NCI-H2171 (cell line): ENCODE data around the gene CRYBG1.

ENCODE experiments used
- DNase-seq: peaks from one replicate; lab custom pipeline; 2025; lab: John Stamatoyannopoulos, UW

CRYBG1 gene

DNA sequence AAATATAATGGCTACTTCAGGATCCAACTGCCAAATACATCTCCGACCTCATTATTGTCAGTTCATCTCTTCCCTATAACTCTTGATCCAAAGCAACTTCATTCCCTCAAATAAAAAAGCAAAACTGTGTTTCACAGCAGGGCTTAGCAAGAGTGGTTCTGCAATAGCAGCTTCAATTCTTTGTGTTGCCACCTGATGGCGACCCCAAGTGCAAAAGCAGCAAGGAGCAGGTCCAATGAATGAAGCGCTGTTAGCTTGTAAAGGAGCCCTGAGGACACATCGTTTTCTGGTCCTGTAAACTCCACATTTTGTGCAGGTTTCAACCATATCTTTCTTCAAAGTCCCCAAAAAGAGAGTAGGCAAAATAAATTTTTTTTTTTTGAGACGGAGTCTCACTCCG lies 249.2 kb downstream of the CRYBG1 start:
- DNase-seq: peak; percentile 6

DNA sequence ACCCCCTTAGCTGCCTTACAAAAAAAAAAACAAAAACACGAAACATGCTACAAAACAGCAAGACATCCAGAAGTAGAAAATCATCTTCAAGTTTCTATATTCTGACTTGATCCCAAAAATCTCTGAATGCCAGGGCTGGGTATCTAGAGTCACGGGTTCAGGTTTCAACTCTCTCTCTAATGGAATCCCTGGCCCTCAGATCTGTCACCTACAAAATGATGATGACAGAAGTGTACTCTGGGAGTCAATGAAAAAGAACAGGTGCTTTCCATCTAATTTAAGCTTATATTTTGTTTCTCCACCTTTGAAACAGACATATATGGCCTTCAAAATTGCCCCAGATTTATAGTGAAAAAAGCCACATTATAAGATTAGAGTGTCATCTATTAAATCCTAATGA lies 250.5 kb downstream of the CRYBG1 start:
- no peak for DNase-seq

DNA sequence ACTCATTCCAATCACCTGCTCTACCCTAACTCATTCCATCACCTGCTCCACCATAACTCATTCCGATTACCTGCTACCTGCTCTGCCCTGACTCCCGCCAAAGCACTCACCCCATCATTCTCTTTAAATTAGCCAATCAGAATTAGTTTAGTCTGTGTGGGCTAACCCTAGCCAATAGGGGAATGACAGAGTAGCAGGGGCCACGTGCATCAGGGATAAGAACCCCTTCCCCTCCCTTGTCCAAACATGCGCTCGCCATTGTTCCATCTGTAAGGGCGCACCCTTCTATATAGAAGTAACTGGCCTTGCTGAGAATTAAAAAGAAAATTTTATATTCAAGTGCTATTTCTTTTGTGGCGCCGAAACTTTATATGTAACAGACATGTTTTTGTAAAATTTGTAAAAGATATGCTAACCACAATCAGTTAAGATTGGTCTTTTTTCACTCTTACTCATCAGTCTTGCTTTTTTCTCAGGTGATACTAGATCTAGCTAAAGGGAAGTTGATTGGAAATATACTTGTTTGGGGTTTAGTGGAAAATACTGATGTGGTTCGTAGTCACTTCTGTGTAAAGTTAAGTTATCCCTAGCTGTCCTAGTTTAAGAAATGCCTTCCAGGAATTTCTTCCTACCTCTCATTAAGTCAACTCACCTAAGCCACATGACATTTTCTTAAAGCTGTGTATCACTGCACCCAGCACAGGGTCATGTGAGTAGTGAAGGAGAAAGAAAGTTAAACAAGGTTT lies 252.3 kb downstream of the CRYBG1 start:
- DNase-seq: no peak

DNA sequence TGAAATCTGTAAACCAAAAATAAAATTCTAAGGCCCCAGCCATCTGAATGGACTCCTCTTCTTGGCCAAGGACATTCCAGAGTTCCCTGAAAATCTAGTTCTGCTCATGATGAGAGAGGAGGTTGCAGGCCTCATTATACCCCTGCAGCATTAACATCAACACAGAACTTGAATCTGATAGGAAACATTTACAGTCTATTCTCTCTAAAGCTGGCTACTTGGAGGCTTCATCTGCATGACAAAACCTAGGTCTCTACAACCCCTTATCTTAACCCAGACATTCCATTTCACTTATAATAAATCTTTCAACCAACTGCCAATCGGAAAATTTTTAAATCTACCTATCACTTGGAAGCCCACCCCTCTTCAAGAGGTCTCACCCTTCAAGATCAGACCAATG lies 253.1 kb downstream of the CRYBG1 start:
- DNase-seq: no peak

DNA sequence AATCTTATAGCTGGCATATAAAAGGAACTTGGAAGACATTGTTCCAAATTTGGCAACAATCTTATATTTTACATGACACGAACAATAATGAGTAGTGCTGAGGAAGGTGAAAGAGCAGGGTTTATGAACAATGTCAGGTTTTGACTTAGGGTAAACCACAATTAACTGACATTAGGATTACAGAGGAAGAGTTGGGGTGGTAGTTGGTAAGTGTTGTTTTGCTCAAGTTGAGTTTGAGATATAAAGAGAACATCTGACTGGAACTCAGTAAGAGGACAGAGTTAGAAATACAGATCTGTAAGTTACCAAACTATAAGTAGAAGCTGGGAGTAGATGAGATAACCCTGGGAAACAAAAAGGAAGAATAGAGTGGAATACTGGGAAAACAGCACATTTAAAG lies 253.6 kb downstream of the CRYBG1 start:
- DNase-seq: no peak

DNA sequence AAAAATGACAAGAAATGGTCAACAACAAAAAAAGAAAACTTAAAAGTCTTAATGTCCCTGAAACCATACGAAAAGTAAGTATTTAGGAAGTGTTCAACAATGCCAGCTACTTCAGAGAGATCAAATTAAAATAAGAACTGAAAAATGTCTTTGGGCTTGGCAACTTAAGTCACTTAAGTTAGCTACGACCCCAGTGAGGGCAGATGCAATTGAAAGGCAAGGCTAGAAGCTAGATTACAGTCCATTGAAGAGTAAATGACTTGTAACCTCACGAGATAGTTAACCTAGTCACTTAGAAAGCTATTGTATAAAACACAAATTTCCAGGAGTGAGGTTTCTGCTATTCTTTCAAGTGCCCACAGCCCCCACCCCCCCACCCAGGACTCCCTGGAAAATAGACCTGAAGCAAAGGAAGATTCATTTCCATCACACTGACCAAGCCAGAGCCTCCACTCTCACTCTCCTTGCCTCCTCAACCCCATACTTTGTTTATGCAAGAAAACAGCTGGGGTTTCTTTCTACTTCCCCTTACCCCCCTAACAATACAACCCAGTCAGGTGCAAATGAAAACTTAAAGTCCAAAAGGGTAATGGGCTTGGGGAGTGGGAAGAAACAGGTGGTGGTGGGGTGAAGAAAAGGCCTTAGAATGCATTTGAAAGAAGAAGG lies 254.2 kb downstream of the CRYBG1 start:
- DNase-seq: no peak

DNA sequence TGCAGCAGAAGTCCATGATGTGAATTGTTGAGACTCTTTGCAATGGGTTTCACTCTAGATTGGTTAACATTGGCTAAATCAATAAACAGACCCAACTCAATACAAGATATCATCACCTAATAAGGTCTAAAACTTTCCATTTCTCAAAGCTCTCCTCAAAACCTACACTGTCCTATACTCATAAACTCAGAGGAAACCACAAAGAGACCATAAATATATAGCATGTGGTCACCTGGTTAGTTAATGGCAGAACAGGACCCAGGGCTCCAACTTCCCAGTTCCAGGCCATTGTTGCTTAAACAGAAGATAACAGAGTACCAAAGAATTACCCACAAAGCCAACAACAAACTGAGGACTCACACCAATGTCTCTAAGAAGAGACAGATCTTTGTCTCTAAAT lies 256.8 kb downstream of the CRYBG1 start:
- no peak for DNase-seq

DNA sequence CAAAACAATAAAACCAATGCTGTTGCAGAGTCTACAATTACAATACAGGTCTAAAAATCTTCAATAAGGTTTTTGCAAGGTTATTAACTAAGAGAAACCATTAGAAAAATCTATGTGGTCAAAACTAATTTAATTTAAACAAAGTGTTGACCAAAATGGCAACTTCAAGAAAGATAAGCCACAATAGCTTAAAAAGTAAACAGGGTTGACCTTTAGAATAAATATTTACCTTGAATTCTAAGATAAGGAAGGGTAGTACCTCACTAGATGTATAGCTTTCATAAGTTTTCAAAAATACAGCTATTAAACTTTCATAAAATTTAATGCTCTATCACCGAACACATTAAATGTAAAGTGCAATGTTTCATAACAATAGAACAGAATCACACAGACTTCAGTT lies 257.3 kb downstream of the CRYBG1 start:
- no peak for DNase-seq

DNA sequence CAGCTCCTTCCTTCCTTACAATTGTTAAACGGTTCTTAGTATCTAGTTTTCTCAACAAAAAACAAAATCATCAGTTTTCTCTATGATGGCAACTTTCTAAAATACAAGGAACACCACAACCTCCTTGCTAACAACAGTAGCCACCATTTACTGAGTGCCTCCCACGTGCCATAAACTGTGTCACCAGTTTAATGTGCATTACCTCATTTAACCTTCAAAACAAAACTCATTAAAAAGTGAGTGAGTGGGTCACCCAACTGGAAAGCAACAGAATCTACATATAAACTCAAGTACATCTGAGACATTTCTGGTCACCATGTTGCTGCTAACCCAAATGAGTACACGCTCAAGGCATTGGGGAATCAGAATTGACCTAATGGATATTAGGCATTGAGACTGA lies 257.8 kb downstream of the CRYBG1 start:
- DNase-seq: no peak

DNA sequence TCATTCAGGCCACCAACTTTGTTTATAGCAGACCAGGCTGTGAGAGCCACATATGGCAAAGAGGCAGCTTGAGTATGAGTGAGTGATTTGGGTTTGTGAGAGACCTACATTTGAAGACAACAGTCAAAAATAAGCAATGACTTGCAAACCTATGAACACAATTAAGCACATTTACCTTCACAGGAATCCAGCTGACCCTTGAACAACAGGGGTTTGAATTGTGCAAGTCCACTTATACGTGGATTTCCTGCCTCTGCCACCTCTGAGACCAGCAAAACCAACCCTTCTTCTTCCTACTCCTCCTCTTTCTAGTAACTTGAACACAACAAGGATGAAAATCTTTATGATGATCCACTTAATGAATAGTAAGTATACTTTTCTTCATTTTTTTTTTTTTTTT lies 258.7 kb downstream of the CRYBG1 start:
- no peak for DNase-seq

DNA sequence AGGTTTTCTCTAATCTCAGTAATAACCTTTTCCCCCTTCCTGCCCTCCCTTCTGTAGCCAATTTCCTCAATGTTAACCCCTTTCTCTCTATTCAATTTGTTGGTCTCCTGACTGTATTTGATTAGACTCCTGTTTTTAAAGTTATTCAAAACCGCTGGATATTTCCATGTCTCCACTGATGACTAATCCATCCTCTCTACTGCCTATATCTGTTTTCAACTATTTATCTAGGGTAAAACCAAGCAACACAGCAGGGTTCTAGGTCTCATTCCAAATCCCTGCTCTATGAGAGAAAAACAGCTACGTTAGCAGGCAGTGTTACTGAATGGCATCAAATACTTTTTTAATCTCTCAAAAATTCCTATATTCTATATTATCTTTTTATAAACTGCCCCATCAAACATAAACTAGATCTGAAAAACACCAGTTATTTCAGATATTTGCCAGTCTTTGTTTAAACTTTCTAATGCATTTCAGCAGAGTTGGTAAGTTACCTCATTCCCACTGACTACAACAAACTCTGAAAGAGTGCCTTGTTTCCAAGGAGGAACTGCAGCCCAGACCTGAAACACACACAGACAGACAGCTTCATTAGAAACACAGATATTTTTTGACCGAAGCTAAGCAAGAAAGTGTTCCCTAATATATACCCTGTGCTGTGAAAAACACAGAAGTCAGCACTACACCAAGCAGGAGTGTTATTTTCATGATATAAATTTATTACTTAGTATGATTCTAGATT lies 260.6 kb downstream of the CRYBG1 start:
- DNase-seq: no peak
